BE2C (cell line): Measurements from ENCODE around the gene MAML2.
"Not testable (repeated sequence)": the region's sequence is repeated elsewhere in the genome, so short reads cannot be mapped to it uniquely, and the experiment has no call there.

Experiments used
- DNase-seq: peaks from one replicate; pipeline ENCODE4 v3.0.0-alpha.2; 2020
- H3K27me3 ChIP-seq: fragments of 250-450 bp; sonication (Bioruptor Pico); 2 replicates; pipeline ENCODE4 v1.5.1; 2020; ENCODE audit warnings: mild to moderate bottlenecking
- H3K36me3 ChIP-seq: fragments of 250-450 bp; sonication (Bioruptor Pico); 2 replicates; pipeline ENCODE4 v1.5.1; 2020; ENCODE audit warnings: mild to moderate bottlenecking
- H3K4me1 ChIP-seq: fragments of 250-450 bp; sonication (Bioruptor Pico); 2 replicates; pipeline ENCODE4 v1.5.1; 2020
- H3K4me3 ChIP-seq: 2 replicates; pipeline ENCODE4 v1.5.1; 2011; ENCODE audit warnings: low read depth, low read length
- H3K9me3 ChIP-seq: fragments of 250-450 bp; sonication (Bioruptor Pico); 2 replicates; pipeline ENCODE4 v1.5.1; 2020
- TF ChIP-seq, protein P1 (sequence below): IDR thresholded peaks from 2 replicates; pipeline ENCODE4 v1.5.1; 2012; ENCODE audit warnings: mild to moderate bottlenecking, low read depth, low read length

MAML2 gene

DNA sequence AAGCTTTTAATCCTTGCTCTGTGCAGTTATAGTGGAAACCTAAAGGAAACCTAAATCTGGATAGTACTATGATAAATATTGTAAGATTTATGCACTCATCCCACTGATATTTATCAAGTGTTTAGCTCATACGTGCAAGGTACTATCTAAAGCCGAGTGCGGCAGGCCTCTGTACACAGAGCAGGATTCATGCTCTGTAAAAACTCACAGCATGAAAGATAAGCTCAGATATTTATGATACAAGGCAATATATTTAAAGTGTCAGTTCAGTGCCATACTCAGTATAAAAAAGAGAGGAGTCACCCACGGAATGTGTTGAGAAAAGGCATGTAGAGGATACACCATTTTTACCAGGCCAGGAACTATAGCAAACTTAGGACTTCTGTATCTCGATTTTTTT is 66.2 kb downstream of the MAML2 start:
- H3K27me3 ChIP-seq, result no peaks in the 10 kb centered on the region
- DNase-seq, result no peak
- H3K4me3 ChIP-seq, result no peak overlapping the region
- no peaks in the 10 kb centered on the region for H3K36me3 ChIP-seq
- H3K4me1 ChIP-seq, result peaks cover 11% of the 10 kb centered on the region; the same call in 1 of the 2 replicates
- H3K9me3 ChIP-seq, result no peaks in the 10 kb centered on the region; the same call in 1 of the 2 replicates
- TF ChIP-seq, protein P1, sequence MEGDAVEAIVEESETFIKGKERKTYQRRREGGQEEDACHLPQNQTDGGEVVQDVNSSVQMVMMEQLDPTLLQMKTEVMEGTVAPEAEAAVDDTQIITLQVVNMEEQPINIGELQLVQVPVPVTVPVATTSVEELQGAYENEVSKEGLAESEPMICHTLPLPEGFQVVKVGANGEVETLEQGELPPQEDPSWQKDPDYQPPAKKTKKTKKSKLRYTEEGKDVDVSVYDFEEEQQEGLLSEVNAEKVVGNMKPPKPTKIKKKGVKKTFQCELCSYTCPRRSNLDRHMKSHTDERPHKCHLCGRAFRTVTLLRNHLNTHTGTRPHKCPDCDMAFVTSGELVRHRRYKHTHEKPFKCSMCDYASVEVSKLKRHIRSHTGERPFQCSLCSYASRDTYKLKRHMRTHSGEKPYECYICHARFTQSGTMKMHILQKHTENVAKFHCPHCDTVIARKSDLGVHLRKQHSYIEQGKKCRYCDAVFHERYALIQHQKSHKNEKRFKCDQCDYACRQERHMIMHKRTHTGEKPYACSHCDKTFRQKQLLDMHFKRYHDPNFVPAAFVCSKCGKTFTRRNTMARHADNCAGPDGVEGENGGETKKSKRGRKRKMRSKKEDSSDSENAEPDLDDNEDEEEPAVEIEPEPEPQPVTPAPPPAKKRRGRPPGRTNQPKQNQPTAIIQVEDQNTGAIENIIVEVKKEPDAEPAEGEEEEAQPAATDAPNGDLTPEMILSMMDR, result no peak

DNA sequence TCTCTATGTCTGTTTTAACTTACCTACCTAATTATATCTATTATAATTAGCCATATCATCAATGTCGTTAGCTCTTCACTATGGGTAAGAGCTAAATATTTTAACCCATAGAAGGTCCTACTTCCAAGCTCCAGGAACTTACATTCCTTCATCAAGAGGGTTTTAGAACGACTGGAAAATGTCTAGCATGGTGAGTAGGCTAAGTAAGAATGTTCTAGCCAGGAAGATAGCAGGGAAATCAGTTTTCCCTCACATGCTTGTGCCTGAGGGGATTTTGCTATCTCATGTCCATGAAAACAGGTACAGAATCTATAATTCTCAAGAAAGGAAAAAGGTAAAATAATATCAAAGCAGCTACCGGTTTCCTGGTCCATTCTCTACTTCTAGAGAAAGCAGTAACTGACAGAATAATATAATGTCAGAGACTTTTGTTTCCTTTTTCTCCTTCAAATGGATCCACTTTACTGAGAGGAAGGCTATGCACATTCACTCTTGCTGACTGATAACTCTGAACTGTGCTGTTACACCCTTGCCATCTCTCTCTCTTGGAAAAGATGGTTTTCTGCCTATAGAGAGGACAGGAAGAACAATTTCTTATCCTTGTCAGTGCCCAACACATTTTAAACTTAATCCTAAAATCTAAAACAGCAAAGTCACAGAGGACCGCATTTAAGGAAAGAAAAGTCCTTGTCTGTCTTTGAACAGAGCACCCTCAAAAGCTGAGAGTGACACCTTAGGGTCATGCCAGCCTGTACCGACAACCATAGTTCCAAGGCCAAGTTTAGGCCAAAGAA is 67.0 kb downstream of the MAML2 start:
- Histone ChIP-seq H3K4me1 (peaks cover 11% of the 10 kb centered on the region; the same call in 1 of the 2 replicates), H3K4me3 (no peak overlapping the region), H3K27me3 (no peaks in the 10 kb centered on the region), H3K36me3 (no peaks in the 10 kb centered on the region), H3K9me3 (no peaks in the 10 kb centered on the region; the same call in 1 of the 2 replicates)
- DNase-seq, result no peak
- TF ChIP-seq, protein P1, result no peak

- peaks cover 10% of the 10 kb centered on the region; the same call in 1 of the 2 replicates for H3K4me1 ChIP-seq
- no peaks in the 10 kb centered on the region for H3K36me3 ChIP-seq
- no peak overlapping the region for H3K4me3 ChIP-seq
- H3K27me3 ChIP-seq, result no peaks in the 10 kb centered on the region
- H3K9me3 ChIP-seq, result no peaks in the 10 kb centered on the region; the same call in 1 of the 2 replicates
- no peak for DNase-seq
- TF ChIP-seq, protein P1, result no peak
Observed at GRCh38 chr11:96273507-96273906, 69.5 kb downstream of the MAML2 start.

- no peaks in the 10 kb centered on the region for H3K9me3 ChIP-seq
- no peak overlapping the region for H3K4me3 ChIP-seq
- DNase-seq, result no peak
- H3K27me3 ChIP-seq, result no peaks in the 10 kb centered on the region
- H3K4me1 ChIP-seq, result peaks cover 8% of the 10 kb centered on the region; the same call in 1 of the 2 replicates
- TF ChIP-seq, protein P1, result no peak
- no peaks in the 10 kb centered on the region for H3K36me3 ChIP-seq
Observed at GRCh38 chr11:96272529-96273222, 70.3 kb downstream of the MAML2 start.

GRCh38 chr11:96271777-96272176 is 71.2 kb downstream of the MAML2 start:
- TF ChIP-seq, protein P1, result no peak
- H3K9me3 ChIP-seq, result no peaks in the 10 kb centered on the region
- H3K36me3 ChIP-seq, result no peaks in the 10 kb centered on the region
- DNase-seq, result no peak
- H3K4me1 ChIP-seq, result peaks cover 8% of the 10 kb centered on the region; the same call in 1 of the 2 replicates
- H3K27me3 ChIP-seq, result no peaks in the 10 kb centered on the region
- no peak overlapping the region for H3K4me3 ChIP-seq

GRCh38 chr11:96271352-96271751 is 71.6 kb downstream of the MAML2 start:
- not testable (repeated sequence) for H3K4me1 ChIP-seq, H3K9me3 ChIP-seq, H3K4me3 ChIP-seq, DNase-seq, H3K36me3 ChIP-seq, H3K27me3 ChIP-seq

DNA sequence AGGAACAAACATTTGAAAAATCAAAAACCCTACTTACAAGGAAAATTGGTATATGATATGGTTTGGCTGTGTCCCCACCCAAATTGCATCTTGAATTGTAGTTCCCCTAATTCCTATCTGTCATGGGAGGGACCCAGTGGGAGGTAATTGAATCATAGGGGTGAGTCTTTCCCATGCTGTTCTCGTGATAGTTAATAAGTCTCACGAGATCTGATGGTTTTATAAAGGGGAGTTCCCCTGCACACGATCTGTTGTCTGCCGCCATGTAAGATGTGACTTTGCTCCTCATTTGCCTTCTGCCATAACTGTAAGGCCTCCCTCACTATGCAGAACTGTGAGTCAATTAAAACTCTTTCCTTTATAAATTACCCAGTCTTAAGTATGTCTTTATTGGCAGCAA is 74.5 kb downstream of the MAML2 start:
- not testable (repeated sequence) for H3K4me1 ChIP-seq, H3K27me3 ChIP-seq, H3K9me3 ChIP-seq, H3K4me3 ChIP-seq, H3K36me3 ChIP-seq, DNase-seq
